ENCODE results near the gene CER1.

CER1 gene

DNA sequence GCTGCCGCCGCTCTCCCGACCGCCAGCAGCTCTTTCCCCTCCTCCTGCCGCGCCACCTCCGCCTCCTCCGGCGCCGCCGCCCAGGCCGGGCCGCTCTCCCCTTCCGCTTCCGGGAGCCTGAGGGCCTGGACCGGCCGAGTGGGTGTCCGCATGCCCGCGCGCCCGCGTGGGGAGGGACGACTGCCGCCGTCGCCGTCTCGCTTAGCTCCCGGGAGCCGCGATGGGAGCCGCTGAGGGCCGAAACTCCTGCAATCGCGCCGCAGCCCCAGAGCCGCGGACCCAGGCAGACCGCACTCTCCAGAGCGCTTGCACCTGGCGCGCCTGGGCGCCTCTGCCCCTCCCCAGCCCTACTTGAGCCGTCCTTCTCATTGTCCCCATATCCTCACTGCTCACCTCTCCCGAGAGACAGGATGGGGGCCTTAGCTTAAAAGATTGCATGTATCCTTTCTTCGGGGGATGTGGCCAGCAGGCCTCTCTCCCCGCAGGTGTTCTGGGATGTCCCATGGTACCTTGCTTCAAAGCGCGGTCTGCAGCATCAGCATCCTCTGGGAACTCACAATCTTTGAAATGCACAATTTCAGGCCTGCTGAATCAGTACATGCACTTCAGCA is 29.2 kb downstream of the CER1 start, which contains the start of gene ZDHHC21:
Gene ZDHHC21 (minus strand): TSS at position 182 of the 611 bp plus-strand sequence. CDS start 19,092 bp downstream, outside the sequence.
- no peaks in the 10 kb centered on the region for H4K20me1 ChIP-seq (ENCODE audit: insufficient read depth)
- no peaks in the 10 kb centered on the region for H3K79me2 ChIP-seq (ENCODE audit: insufficient read depth, low read depth)
- H2AFZ ChIP-seq (ENCODE audit: low read depth), result peak within 1 kb of the TSS; percentile 70
- H3K4me2 ChIP-seq, result peak within 1 kb of the TSS; percentile 27
- TF ChIP-seq, protein P1, sequence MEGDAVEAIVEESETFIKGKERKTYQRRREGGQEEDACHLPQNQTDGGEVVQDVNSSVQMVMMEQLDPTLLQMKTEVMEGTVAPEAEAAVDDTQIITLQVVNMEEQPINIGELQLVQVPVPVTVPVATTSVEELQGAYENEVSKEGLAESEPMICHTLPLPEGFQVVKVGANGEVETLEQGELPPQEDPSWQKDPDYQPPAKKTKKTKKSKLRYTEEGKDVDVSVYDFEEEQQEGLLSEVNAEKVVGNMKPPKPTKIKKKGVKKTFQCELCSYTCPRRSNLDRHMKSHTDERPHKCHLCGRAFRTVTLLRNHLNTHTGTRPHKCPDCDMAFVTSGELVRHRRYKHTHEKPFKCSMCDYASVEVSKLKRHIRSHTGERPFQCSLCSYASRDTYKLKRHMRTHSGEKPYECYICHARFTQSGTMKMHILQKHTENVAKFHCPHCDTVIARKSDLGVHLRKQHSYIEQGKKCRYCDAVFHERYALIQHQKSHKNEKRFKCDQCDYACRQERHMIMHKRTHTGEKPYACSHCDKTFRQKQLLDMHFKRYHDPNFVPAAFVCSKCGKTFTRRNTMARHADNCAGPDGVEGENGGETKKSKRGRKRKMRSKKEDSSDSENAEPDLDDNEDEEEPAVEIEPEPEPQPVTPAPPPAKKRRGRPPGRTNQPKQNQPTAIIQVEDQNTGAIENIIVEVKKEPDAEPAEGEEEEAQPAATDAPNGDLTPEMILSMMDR (conservative IDR thresholded peaks at IDR 0.05; ENCODE audit: low read depth, low read length), result no peak
- no peak within 1 kb of the TSS for H3K27ac ChIP-seq
- peak within 1 kb of the TSS; percentile 57; the same call in 1 of the 2 replicates for H3K9ac ChIP-seq
- H3K4me3 ChIP-seq (IDR thresholded peaks at IDR 0.05; ENCODE audit: insufficient read depth, low read depth, low read length), result no peak within 1 kb of the TSS
- H3K36me3 ChIP-seq (ENCODE audit: insufficient read depth), result no peaks in the 10 kb centered on the region
- no peaks in the 10 kb centered on the region for H3K4me1 ChIP-seq (ENCODE audit: low read depth, poor library complexity, severe bottlenecking)
- no peaks in the 10 kb centered on the region for H3K27me3 ChIP-seq (ENCODE audit: insufficient read depth, low read depth)

DNA sequence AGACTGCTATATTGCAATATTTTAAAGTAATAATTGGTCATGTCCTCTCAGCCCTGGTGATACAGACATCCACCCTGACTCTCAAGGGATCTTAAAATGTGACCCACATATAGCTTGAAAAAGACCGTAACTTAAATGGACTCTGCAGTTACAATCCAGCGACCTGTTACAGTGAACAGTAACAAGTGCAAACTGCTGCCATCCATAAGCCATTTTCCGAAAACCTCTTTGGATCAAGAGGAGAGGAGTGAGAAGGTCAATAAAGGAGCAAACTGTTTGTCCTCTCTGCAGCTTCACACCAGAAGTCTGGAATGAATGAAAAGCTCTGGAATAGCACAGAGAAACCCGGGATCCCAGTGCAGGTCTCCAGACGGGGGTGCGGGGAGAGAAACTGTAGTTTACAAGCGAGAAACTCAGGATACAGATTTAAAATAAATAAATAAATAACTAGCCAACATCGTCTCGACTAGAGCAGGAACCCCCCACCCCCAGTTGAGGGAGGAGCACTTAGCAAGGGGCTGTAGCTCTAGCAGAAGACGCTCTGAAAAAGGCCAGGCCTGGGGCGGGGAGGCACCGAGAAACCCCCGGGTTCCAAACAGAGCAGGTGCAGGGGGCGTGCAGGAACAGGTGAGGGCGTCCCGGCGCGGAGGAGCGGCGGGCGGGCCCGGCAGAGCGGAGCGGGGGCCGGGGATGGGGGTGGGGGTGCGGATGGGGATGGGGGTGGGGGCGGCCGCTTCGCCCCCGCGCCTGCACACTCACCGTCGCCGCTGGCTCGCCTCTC is 29.9 kb downstream of the CER1 start:
- no peaks in the 10 kb centered on the region for H4K20me1 ChIP-seq (ENCODE audit: insufficient read depth)
- no peaks in the 10 kb centered on the region for H3K27me3 ChIP-seq (ENCODE audit: insufficient read depth, low read depth)
- no peaks in the 10 kb centered on the region for H3K79me2 ChIP-seq (ENCODE audit: insufficient read depth, low read depth)
- peak overlapping the region; percentile 57; the same call in 1 of the 2 replicates for H3K9ac ChIP-seq
- H3K27ac ChIP-seq, result no peak overlapping the region
- H3K36me3 ChIP-seq (ENCODE audit: insufficient read depth), result no peaks in the 10 kb centered on the region
- peak overlapping the region; percentile 64; the same call in 1 of the 2 replicates for H2AFZ ChIP-seq (ENCODE audit: low read depth)
- no peaks in the 10 kb centered on the region for H3K4me1 ChIP-seq (ENCODE audit: low read depth, poor library complexity, severe bottlenecking)
- H3K4me3 ChIP-seq (IDR thresholded peaks at IDR 0.05; ENCODE audit: insufficient read depth, low read depth, low read length), result no peak overlapping the region
- TF ChIP-seq, protein P1 (conservative IDR thresholded peaks at IDR 0.05; ENCODE audit: low read depth, low read length), result no peak
- H3K4me2 ChIP-seq, result peak overlapping the region; percentile 27

DNA sequence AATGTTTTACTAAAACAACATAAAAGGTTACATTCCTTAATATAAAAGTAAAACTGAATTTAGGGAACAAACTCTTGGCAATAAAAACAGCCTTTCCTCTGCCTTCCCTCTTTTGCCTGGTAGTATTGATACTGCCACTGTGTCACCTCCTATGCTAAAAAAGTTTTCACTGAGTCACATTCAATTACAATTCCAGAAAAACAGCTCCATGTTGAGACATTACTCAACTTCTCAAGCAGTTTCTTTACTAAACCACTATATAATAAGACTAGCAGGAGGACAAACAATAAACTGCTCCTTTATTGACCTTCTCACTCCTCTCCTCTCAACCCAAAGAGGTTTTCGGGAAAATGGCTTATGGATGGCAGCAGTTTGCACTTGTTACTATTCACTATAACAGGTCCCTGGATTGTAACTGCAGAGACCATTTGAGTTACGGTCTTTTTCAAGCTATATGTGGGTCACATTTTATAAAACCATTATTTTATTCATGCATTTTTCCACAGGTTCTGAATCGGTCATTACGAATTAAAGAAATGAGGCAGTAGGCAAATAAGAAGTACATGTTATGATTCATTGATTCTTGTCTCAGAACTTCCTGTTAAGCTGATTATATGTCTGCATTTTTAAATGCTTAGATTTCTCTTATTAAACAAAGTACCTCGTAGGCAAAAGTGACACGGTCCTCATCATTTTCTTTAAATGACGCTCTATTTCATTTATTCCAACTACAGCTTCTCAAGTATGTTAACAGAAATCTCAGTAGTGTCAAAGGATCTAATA is 31.4 kb downstream of the CER1 start:
- TF ChIP-seq, protein P1 (conservative IDR thresholded peaks at IDR 0.05; ENCODE audit: low read depth, low read length), result no peak
- H3K4me1 ChIP-seq (ENCODE audit: low read depth, poor library complexity, severe bottlenecking), result no peaks in the 10 kb centered on the region
- H3K27ac ChIP-seq, result no peak overlapping the region
- H2AFZ ChIP-seq (ENCODE audit: low read depth), result no peak overlapping the region
- no peaks in the 10 kb centered on the region for H3K79me2 ChIP-seq (ENCODE audit: insufficient read depth, low read depth)
- no peak overlapping the region for H3K9ac ChIP-seq
- H4K20me1 ChIP-seq (ENCODE audit: insufficient read depth), result no peaks in the 10 kb centered on the region
- H3K36me3 ChIP-seq (ENCODE audit: insufficient read depth), result no peaks in the 10 kb centered on the region
- no peak overlapping the region for H3K4me3 ChIP-seq (IDR thresholded peaks at IDR 0.05; ENCODE audit: insufficient read depth, low read depth, low read length)
- no peaks in the 10 kb centered on the region for H3K27me3 ChIP-seq (ENCODE audit: insufficient read depth, low read depth)
- H3K4me2 ChIP-seq, result no peak overlapping the region

- no peaks in the 10 kb centered on the region for H3K4me1 ChIP-seq (ENCODE audit: low read depth, poor library complexity, severe bottlenecking)
- H3K4me3 ChIP-seq (IDR thresholded peaks at IDR 0.05; ENCODE audit: insufficient read depth, low read depth, low read length), result no peak overlapping the region
- H2AFZ ChIP-seq (ENCODE audit: low read depth), result no peak overlapping the region
- no peak overlapping the region for H3K27ac ChIP-seq
- no peaks in the 10 kb centered on the region for H3K27me3 ChIP-seq (ENCODE audit: insufficient read depth, low read depth)
- H4K20me1 ChIP-seq (ENCODE audit: insufficient read depth), result no peaks in the 10 kb centered on the region
- H3K4me2 ChIP-seq, result no peak overlapping the region
- no peaks in the 10 kb centered on the region for H3K79me2 ChIP-seq (ENCODE audit: insufficient read depth, low read depth)
- TF ChIP-seq, protein P1 (conservative IDR thresholded peaks at IDR 0.05; ENCODE audit: low read depth, low read length), result no peak
- no peak overlapping the region for H3K9ac ChIP-seq
- no peaks in the 10 kb centered on the region for H3K36me3 ChIP-seq (ENCODE audit: insufficient read depth)
Measured at GRCh38 chr9:14687042-14687719, 35.4 kb downstream of the CER1 start.
